Psoas muscle (tissue), 8 donors: ENCODE data around the gene BST1. TPM values are rescaled to one million over a fixed set of nuclear protein-coding genes. Genes with fewer than 3 reads are reported as not detected.

Experiments
- ATAC-seq, 4 donors: fragments of 200-7000 bp; cut with Tn5 transposase; one replicate each; pipeline ENCODE4 v1.9.1; 2020; ENCODE audit warnings: moderate library complexity in 3 of 4, mild to moderate bottlenecking in 2 of 4
- DNase-seq, 2 donors: peaks; one replicate each; pipeline ENCODE4 v3.0.0-alpha.2; 2020
- H3K27ac ChIP-seq: fragments of 200-600 bp; one replicate; pipeline ENCODE4 v1.8.0; 2022
- H3K27me3 ChIP-seq, 3 donors: fragments of 200-600 bp in 1 of 3; one replicate each; pipeline versions ENCODE4 v1.6.1 to v1.8.0; 2013 to 2022; ENCODE audit warnings: low read length in 2 of 3, mild to moderate bottlenecking in 2 of 3, moderate library complexity in 1 of 3; ENCODE audit not compliant: insufficient read depth in 3 of 3
- H3K36me3 ChIP-seq, 2 donors: fragments of 200-600 bp in 1 of 2; one replicate each; pipeline versions ENCODE4 v1.6.1 to v1.8.0; 2013 to 2022; ENCODE audit warnings: low read depth in 1 of 2, mild to moderate bottlenecking in 1 of 2, moderate library complexity in 1 of 2; ENCODE audit not compliant: insufficient read depth in 1 of 2
- H3K4me1 ChIP-seq: fragments of 200-600 bp; one replicate; pipeline ENCODE4 v1.8.0; 2022
- H3K4me3 ChIP-seq: fragments of 200-600 bp; one replicate; pipeline ENCODE4 v1.8.0; 2022; ENCODE audit warnings: mild to moderate bottlenecking
- H3K9me3 ChIP-seq: fragments of 200-600 bp; one replicate; pipeline ENCODE4 v1.8.0; 2022
- WGBS, 3 donors: extraction: QIAGEN DNeasy Blood & Tissue Kit; methylation state at CpG; one replicate each; pipeline versions ENCODE4 v1.1.6 to v1.1.7; 2013; 5-methylcytosine and 5-hydroxymethylcytosine counted together
- intact Hi-C, 2 donors: fragments of 100-400 bp; cut with DNase I; formaldehyde crosslinking; loops; one replicate each; pipeline versions ENCODE4 v1.11.0 to v1.14.2; 2022
- polyA plus RNA-seq, 3 donors: library from polyadenylated mRNA; stranded (reverse); fragments of 200-250 nt; gene quantifications; one replicate each; pipeline ENCODE4 v1.2.3, GENCODE V29; 2013
- total RNA-seq, 4 donors: library from RNA; stranded (reverse); fragmentation: NEBNext Ultra II Directional in 2 of 4; extraction: Animal tissue kit (Norgen Biotek cat#: 25700) in 2 of 4; gene quantifications; one replicate each; pipeline versions ENCODE4 v1.2.1 to v1.2.4, GENCODE V29; 2021 to 2023
- TF ChIP-seq, protein P1 (sequence below): fragments of 200-600 bp; IDR thresholded peaks from one replicate; pipeline ENCODE4 v1.8.0; 2022; ENCODE audit warnings: antibody characterized with exemption
- donor health status: healthy with polysubstance abuse.
- donor health status: DM: no; HTN: no; CAD: no; lungs with moderate emphysema.
- donor health status: Bipolar disorder and iron deficiency.
- donor health status: healthy.
- donor health status: DM: yes; HTN: yes; CAD: no.
- donor health status: DM: no; HTN: no; CAD: no.
- donor health status: DM: no; HTN: no; CAD: no.
- donor health status: DM: yes; HTN: yes; CAD: no.

BST1 gene
- total and polyA plus RNA-seq, 7 donors: 0.98 to 2.1 (median 1.3) TPM

DNA sequence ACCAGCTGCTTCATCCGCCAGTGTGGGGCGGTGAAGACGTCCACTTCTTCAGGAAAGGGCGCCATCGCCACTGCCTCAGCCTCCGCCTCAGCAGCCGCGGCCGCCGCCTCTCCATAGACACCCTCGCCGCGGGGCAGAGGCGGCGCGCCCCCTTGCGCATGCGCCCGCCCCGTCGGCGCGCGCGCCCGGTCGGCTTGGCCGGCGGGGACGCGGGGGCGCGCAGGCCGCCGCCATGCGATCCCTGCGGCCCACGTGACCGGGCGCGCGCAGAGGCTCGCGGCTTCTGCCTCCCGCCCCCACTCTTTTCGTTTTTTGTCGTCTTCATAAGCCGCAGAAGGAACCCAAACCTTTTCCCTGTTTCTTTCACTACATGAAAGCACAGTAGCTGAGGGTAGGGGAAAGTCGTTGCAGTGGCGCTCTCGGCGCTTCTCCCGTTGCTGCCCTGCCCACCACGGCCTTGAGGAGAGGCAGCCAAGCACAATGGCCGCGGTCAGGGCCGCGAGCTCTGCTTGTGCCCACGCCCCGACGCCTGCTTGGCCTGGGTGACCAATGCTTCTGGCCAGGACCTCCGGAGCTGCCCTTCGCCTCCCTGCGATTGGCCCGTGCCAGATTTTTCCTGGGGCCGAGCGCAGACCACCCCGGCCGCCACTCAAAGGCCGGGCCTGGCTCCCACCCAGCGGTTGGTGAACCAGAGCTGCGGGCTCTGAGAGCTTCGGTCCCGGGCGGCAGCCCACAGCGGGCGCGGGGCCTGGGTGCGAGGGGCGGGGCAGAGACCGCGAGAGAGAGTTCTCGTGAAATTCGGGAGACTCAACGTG lies 47.4 kb upstream of the BST1 start, which contains the start of gene FBXL5:
TSS of gene FBXL5 (minus strand) at position 135 of the 815 bp plus-strand sequence. CDS start at position 65, 70 bp downstream.
- ATAC-seq (peak; percentile 93 to 94 (median 93)), DNase-seq (peak; percentile 84 to 90)
- WGBS, 3 donors: 1 to 3% (median 2%) methylated on average over 64 to 85 of the region's 85 CpGs
- peak within 1 kb of the TSS; percentile 83 for H3K4me3 ChIP-seq
- intact Hi-C loops: loop anchor here (2.0 to 10.0 kb wide), 5 partner anchors 177 to 821 kb away; partner anchors contain the start of gene CPEB2 (in 2 of the 2)
- H3K36me3 ChIP-seq: no peaks in the 10 kb centered on the region
- H3K9me3 ChIP-seq: no peaks in the 10 kb centered on the region
- peaks cover 31% of the 10 kb centered on the region for H3K4me1 ChIP-seq
- TF ChIP-seq, protein P1, sequence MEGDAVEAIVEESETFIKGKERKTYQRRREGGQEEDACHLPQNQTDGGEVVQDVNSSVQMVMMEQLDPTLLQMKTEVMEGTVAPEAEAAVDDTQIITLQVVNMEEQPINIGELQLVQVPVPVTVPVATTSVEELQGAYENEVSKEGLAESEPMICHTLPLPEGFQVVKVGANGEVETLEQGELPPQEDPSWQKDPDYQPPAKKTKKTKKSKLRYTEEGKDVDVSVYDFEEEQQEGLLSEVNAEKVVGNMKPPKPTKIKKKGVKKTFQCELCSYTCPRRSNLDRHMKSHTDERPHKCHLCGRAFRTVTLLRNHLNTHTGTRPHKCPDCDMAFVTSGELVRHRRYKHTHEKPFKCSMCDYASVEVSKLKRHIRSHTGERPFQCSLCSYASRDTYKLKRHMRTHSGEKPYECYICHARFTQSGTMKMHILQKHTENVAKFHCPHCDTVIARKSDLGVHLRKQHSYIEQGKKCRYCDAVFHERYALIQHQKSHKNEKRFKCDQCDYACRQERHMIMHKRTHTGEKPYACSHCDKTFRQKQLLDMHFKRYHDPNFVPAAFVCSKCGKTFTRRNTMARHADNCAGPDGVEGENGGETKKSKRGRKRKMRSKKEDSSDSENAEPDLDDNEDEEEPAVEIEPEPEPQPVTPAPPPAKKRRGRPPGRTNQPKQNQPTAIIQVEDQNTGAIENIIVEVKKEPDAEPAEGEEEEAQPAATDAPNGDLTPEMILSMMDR: no peak
- H3K27ac ChIP-seq: peak within 1 kb of the TSS; percentile 100
- no peaks in the 10 kb centered on the region for H3K27me3 ChIP-seq

DNA sequence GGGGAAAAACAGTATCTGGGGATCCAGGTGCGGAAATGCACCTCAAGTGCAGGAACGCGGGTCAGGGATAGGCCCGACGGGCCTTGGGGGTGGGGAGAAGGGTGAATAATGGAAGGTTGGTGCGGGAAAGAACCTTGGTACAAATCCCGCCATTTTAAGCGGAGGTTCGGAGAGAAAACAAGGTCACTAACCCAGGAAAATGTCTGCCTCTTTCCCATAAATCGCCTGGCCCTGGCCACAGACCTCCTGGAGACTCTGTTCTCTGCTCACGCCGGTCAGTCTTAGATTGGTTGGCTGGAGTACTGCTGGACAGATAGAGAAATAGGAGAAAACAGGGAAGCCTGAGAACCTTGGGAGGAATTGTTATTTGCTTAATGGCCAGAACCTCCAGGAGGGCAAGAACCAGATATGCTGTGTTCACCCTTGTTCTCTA lies 46.8 kb upstream of the BST1 start:
- intact Hi-C loops: loop anchor here (5.0 to 10.0 kb wide), 4 partner anchors 421 to 821 kb away; partner anchors contain the start of gene CPEB2 (in 2 of the 2)
- WGBS, 3 donors: 39 to 53% (median 49%) methylated on average over 12 of the region's 12 CpGs
- Histone ChIP-seq H3K4me1 (peaks cover 29% of the 10 kb centered on the region), H3K27ac (peak overlapping the region; percentile 100), H3K27me3 (no peaks in the 10 kb centered on the region), H3K9me3 (no peaks in the 10 kb centered on the region), H3K36me3 (no peaks in the 10 kb centered on the region), H3K4me3 (peak overlapping the region; percentile 83)
- DNase-seq (no peak), ATAC-seq (peak; percentile 20 to 51 (median 37))
- TF ChIP-seq, protein P1: no peak

DNA sequence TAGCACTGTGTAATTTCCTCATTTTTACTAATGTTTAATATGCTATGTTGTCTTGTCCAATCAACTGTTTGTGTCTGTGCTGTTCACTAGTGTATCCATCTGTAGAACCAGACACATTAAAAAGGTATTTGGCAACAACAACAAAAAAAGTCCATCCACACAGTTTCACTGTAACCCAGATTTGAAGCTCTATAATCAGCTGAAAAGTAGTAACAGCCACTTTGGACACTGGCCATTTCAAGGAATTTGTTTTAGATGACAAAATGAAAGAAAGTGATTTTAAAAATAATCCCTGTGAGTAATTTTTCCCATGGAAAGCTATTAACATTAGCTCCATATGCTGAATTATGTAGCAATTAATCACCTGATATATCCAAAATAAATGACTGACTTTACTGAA lies 45.5 kb upstream of the BST1 start:
- H3K27ac ChIP-seq: no peak overlapping the region
- no peak overlapping the region for H3K4me3 ChIP-seq
- ATAC-seq (no peak), DNase-seq (no peak)
- no peaks in the 10 kb centered on the region for H3K36me3 ChIP-seq
- no peaks in the 10 kb centered on the region for H3K9me3 ChIP-seq
- TF ChIP-seq, protein P1: no peak
- intact Hi-C loops: loop anchor here (5.0 to 10.0 kb wide), 4 partner anchors 423 to 823 kb away; partner anchors contain the start of gene CPEB2 (in 2 of the 2)
- peaks cover 17% of the 10 kb centered on the region for H3K4me1 ChIP-seq
- H3K27me3 ChIP-seq: no peaks in the 10 kb centered on the region

DNA sequence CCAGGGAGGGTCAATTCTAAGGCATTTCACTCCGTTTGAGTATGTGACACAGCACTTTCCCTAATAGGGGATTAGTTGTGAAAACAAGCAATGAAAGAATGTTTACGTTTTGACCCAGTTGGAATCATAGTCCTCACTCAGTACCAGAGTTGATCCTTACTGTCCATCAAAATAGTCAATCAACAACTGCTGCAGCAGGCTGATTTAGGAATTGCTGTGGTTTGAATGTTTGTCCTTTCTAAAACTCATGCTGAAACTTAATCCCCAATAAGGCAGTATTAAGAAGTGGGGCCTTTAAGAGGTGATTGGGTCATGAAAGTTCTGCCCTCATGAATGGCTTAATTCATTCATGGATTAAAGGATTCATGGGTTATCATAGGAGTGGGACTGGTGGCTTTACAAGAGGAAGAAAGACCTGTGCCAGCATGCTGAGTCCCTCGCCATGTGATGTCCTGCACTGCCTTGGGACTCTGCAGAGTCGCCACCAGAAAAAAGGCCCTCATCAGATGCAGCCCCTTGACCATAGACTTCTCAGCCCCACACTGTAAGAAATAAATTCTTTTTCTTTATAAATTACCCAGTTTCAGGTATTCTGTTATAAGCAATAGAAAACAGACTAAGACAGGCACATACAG lies 44.6 kb upstream of the BST1 start:
- ATAC-seq (no peak), DNase-seq (no peak)
- 88 to 91% (median 90%) methylated on average over 4 of the region's 4 CpGs for WGBS, 3 donors
- Histone ChIP-seq H3K36me3 (no peaks in the 10 kb centered on the region), H3K27ac (no peak overlapping the region), H3K4me3 (no peak overlapping the region), H3K27me3 (no peaks in the 10 kb centered on the region), H3K9me3 (no peaks in the 10 kb centered on the region), H3K4me1 (peaks cover 8% of the 10 kb centered on the region)
- TF ChIP-seq, protein P1: no peak
- intact Hi-C loops: loop anchor here (5.0 to 10.0 kb wide), 4 partner anchors 423 to 823 kb away; partner anchors contain the start of gene CPEB2 (in 2 of the 2)
